ENCODE data around the gene TICAM1.
"Not testable (repeated sequence)": the region's sequence is repeated elsewhere in the genome, so short reads cannot be mapped to it uniquely, and the experiment has no call there.

The TICAM1 gene

GRCh38 chr19:4844348-4845179 lies 13.1 kb upstream of the TICAM1 start:
- DNase-seq = no peak

GRCh38 chr19:4843647-4843965 lies 12.1 kb upstream of the TICAM1 start:
- no peak for DNase-seq

- no peak for DNase-seq
These were observed 7.7 kb upstream of the TICAM1 start for GRCh38 chr19:4839192-4839591.

GRCh38 chr19:4832776-4833175 lies 1.3 kb upstream of the TICAM1 start:
- DNase-seq = no peak

GRCh38 chr19:4831979-4832340 lies 448 bp upstream of the TICAM1 start:
- not testable (repeated sequence) for DNase-seq

DNA sequence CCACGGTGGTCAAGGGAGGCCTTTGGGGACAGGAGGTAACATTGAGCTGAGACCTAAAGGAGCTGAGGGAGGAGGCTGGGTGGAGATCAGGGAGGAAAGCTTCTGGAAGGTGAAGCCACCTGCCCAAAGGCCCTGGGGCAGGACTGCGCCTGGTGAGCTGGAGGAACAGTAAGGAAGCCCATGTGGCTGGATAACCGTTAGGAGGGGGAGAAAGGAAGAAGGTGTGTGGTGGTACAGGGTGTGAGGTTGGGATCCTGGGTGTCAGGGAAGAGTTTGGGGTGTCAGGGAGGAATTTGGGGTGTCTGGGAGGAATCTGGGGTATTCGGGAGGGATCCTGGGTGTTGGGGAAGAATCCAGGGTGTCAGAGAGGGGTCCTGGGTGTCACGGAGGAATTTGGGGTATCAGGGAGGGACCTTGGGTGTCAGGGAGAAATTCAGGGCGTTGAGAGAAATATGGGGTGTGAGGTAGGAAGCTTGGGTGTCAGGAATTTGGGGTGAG lies 695 bp downstream of the TICAM1 start:
- no peak for DNase-seq

DNA sequence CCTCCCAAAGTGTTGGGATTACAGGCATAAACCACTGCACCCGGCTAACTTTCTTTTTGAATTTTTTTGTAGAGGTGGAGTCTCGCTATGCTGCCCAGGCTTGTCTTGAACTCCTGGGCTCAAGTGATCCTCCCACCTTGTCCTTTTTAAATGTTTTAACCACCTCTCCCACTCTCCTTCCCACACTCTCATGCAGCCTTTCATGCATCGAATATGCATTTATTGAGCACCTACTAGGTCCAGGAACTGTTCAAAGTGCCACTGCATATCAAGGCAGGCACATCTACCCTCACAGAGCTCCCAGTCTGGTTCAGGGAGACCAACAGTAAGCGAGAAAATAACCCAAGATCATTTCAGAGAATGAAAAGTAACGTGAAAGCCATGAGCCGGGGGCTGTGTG lies 1.2 kb downstream of the TICAM1 start:
- no peak for DNase-seq

DNA sequence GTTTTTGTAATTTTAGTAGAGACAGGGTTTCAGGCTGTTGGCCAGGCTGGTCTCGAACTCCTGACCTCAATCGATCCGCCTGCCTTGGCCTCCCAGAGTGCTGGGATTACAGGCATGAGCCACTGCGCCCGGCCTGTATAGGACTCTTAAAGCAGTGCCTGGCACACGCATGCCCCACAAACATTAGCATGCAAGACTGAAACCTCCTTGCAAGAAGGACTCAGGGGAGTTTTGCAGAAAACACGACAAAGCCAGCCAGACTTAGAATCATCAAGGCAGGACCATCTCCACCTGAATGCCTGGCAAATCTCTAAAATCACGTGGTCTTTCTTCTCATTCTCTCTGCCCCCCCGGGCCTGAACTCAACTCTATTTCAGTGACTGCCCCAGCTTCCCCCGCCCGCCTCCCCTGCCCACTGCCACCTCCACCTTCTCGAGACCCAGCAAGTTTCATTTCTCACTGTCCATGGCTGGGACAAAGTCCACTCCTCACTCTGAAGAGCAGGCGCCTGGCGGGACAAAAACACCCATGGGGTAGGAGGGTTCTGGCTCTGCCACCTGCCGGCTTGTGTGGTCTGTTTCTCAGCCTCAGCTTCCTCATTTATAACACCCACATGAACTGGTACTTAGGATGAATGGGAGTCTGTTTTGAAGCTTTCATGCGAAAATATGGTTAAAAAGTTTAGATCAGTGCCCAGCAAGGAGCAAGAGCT lies 2.4 kb downstream of the TICAM1 start:
- DNase-seq = no peak

DNA sequence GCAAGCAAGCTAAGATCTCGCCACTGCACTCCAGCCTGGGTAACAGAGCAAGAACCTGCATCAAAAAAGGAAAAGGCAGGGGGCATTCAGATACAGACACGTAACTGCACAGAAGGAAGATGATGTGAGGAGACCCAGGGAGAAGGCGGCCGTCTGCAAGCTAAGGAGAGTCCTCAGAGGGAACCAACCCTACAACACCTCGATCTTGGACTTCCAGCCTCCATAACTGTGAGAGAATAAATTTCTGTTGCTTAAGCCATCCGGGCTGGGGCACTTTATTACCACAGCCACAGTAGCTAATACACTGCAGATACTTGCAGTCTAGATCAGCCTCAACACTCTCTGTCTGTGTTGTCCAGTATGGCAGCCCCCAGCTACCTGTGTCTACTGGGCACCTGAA lies 7.9 kb downstream of the TICAM1 start:
- DNase-seq = no peak

- not testable (repeated sequence) for DNase-seq
These were observed 9.2 kb downstream of the TICAM1 start for GRCh38 chr19:4822354-4822753.

DNA sequence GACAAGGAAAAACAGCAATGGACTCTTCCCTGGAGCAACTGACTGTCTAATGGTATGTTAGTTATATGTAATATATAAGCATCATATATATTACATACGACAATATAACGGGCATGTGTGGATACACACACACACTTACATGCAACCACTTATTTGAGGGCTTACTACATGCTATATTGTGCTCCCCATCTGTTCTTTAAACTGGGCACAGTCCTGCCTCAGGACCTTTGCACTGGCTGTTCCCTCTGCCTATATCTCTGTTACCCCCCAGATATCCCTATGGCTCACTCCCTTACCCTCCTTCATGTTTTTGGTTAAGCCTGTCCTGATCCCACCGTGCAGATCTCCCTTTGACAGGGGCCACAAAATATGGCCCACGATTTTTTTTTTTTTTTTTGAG lies 10.2 kb downstream of the TICAM1 start:
- no peak for DNase-seq

GRCh38 chr19:4817467-4818277 lies 13.8 kb downstream of the TICAM1 start:
- DNase-seq = no peak

- DNase-seq = no peak
These were observed 14.6 kb downstream of the TICAM1 start for GRCh38 chr19:4816950-4817278.

- DNase-seq = no peak
These were observed 15.1 kb downstream of the TICAM1 start for GRCh38 chr19:4816202-4816949.

GRCh38 chr19:4815426-4816201 lies 15.9 kb downstream of the TICAM1 start:
- DNase-seq = peak; percentile 83

DNA sequence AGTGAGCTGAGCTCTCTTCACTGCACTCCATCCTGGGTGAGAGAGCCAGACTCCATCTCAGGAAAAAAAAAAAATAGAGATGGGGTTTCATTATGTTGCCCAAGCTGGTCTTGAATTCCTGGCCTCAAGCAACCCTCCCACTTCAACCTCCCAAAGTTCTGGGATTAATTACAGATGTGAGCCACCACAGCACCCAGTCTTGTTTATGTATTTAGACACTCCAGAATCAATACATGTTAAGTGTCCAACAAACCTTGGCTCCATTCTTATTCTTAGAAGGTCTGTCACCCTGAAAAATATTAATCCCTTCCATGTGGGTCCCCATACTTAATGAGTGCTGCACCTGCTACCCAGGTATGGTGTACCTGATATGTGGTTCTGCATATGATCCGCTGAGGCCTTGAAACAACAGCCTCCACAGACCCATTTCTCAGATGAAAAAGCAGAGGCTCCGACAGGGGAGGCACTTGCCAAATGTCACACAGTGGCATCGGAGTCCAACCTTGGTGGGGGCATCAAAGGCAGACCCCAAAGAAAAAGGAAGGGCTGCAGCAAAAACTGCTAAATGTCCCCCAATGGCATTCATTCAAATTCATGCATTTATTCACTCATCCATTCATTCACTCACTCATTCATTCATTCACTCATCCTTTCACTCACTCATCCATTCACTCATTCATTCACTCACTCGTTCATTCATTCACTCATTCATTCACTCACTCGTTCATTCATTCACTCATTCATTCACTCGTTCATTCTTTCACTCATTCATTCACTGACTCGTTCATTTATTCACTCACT lies 16.7 kb downstream of the TICAM1 start:
- no peak for DNase-seq

DNA sequence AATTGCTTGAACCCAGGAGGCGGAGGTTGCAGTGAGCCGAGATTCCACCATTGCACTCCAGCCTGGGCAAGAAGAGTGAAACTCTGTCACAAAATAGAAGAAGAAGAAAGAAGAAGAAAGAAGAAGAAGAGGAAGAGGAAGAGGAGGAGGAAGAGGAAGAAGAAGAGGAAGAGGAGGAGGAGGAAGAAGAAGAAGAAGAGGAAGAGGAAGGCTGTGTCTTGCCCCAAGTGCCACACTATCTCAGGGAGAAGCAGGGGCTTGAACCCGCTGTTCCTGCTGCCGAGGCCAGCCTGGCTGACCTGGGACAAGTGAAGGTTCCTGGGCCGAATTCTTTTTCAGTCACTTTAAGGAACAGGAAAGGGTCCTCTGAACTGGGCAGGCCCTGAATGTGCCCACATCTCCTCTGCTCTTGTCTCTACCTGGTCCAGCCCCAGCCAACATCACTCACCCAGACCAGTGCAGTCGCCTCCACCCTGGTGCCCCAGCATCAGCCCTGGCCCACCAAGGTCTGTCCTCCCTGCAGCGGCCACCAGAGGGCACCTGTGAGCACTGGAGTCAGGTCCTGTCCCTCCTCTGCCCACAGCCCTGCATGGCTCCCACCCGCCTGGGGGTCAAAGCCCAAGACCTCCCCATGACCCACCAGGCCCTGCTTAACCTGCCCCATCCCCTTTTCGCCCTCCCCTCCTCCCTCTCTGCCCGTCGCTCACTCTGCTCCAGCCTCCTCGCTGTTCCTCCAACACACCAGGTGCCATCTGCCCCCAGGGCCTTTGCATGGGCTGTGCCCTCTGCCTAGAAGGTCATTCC lies 20.0 kb downstream of the TICAM1 start:
- DNase-seq = peak; percentile 79

- DNase-seq = peak; percentile 46
These were observed 24.3 kb downstream of the TICAM1 start for GRCh38 chr19:4807188-4807587.

GRCh38 chr19:4806384-4806783 lies 25.1 kb downstream of the TICAM1 start:
- DNase-seq = no peak

- DNase-seq = not testable (repeated sequence)
These were observed 26.4 kb downstream of the TICAM1 start for GRCh38 chr19:4805140-4805539.

All from CD4-positive, alpha-beta T cell treated with Interferon gamma for 1 hour (primary cell).